Right cardiac atrium (tissue), 5 donors: ENCODE results near the gene KCNQ5. TPM values are rescaled to one million over a fixed set of nuclear protein-coding genes. Genes with fewer than 3 reads are reported as not detected.
A peak's percentile ranks its signal among the peaks of the same experiment; 100 is the strongest.

Experiments
- ATAC-seq, 2 donors: fragments of 200-7000 bp; cut with Tn5 transposase; one replicate each; pipeline versions ENCODE4 v1.8.0 to v1.9.1; 2020; ENCODE audit warnings: moderate library complexity in 2 of 2, mild to moderate bottlenecking in 1 of 2
- DNase-seq, 3 donors: peaks; one replicate each; pipeline ENCODE4 v3.0.0-alpha.2; 2020
- H3K27ac ChIP-seq: one replicate; pipeline ENCODE4 v1.5.1; 2013; ENCODE audit warnings: mild to moderate bottlenecking, low read length, control low read depth, moderate library complexity
- H3K27me3 ChIP-seq: one replicate; pipeline ENCODE4 v1.6.1; 2013; ENCODE audit not compliant: control insufficient read depth, insufficient read depth
- H3K4me1 ChIP-seq: one replicate; pipeline ENCODE4 v1.6.1; 2013; ENCODE audit warnings: low read length; ENCODE audit not compliant: control insufficient read depth, insufficient read depth
- H3K4me3 ChIP-seq: one replicate; pipeline ENCODE4 v1.5.1; 2013; ENCODE audit warnings: low read length, control low read depth
- H3K9me3 ChIP-seq: one replicate; pipeline ENCODE4 v1.6.1; 2013; ENCODE audit warnings: low read length; ENCODE audit not compliant: control insufficient read depth
- WGBS: extraction: QIAGEN DNeasy Blood & Tissue Kit; methylation state at CpG from one replicate; pipeline ENCODE4 v1.1.7; 2013; 5-methylcytosine and 5-hydroxymethylcytosine counted together
- intact Hi-C, 4 donors: fragments of 100-400 bp; cut with DNase I; formaldehyde crosslinking; loops; one replicate each; pipeline versions ENCODE4 v1.11.0 to v1.14.0; 2022 to 2023
- polyA plus RNA-seq: library from polyadenylated mRNA; stranded (reverse); fragments of 200-250 nt; gene quantifications from one replicate; pipeline ENCODE4 v1.2.3, GENCODE V29; 2013
- total RNA-seq, 4 donors: library from RNA; stranded (reverse); fragmentation: NEBNext Ultra II Directional; extraction: Animal tissue kit (Norgen Biotek cat#: 25700); gene quantifications; one replicate each; pipeline ENCODE4 v1.2.1, GENCODE V29; 2021
- donor health status: healthy with polysubstance abuse.
- donor health status: DM: no; HTN: yes; CAD: no.
- donor health status: DM: no; HTN: no; CAD: no.
- donor health status: DM: no; HTN: yes; CAD: no; lungs with severe emphysema.
- donor health status: DM: yes; HTN: yes; CAD: no.

KCNQ5 gene
- total and polyA plus RNA-seq, 5 donors, result 0.20 to 0.68 (median 0.36) TPM; not detected in 1

DNA sequence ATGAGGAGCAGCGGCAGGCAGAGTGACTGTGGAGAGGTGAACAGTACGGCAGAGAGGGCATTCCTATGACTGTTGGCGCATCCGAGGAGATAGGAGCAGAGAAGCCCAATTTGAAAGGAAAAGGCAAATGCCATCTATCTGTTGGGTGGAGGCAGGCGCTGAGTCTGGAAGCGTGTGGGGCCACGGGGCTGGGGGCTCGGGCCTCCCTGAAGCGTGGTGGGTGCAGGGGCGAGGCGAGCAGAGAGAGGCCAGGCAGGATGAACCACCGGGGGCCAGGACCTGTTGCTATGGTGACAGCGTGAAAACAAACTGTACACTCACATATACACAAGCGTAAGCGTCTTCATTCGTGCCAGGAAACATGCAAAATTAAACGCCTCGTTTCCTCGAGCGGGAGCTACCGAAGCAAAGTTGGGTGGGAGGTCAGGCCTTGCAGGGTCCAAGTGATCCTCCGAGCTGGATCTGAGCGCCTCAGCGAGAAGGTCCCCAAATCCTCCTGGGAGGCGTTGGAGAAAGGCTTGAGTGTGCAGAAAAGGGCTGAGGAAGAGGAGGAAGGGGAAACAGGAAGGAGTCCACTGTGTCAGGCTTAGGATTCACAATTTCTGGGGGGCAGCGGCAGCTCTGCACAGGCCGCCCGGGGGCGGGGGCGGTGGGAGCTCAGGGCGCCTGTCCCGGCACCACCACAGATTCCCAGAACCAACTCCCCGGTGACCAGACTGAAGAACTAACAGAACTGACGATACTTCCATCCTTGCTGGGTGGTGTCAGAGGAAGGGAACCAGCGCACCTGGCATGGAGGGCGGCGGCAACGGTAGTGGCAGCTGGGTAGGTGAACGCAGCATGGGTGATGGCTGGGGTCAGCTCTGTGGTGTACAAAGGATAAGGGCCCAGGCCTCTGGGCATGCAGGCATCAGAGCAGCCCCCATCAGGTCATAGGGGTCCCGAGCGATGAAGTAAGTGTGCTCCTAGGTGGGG lies 535.2 kb downstream of the KCNQ5 start:
- no peak overlapping the region for H3K4me3 ChIP-seq
- no peak for DNase-seq
- no peak overlapping the region for H3K27ac ChIP-seq
- 93% methylated on average over 41 of the region's 41 CpGs for WGBS
- no peaks in the 10 kb centered on the region for H3K4me1 ChIP-seq
- ATAC-seq, result no peak
- H3K9me3 ChIP-seq, result no peaks in the 10 kb centered on the region
- H3K27me3 ChIP-seq, result no peaks in the 10 kb centered on the region
- intact Hi-C loops, result no loop called here

DNA sequence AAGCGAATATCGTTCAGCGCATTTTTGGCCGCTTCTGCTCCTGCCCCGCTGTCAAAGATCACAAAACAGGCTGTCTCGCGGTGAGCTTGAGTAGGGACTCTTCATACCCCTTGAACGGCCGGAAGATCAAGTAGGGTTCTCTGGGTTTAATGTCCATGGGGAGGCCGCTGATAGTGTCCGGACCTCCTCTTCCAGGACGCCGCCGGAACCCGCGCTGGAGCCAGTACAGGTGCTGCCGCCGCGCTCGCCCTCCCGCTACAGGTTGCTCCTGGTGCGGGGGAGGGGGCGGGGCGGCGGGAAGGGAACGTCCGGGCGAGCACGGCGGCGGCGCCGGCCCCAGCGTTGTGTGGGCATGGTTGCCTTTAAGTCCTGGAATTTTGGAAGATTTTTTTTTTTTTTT lies 536.0 kb downstream of the KCNQ5 start:
- H3K4me1 ChIP-seq, result no peaks in the 10 kb centered on the region
- H3K4me3 ChIP-seq, result no peak overlapping the region
- no peak for ATAC-seq
- no peaks in the 10 kb centered on the region for H3K27me3 ChIP-seq
- peak in 1 of 3 donors; percentile 39 for DNase-seq
- intact Hi-C loops, result no loop called here
- no peak overlapping the region for H3K27ac ChIP-seq
- H3K9me3 ChIP-seq, result no peaks in the 10 kb centered on the region
- 92% methylated on average over 34 of the region's 34 CpGs for WGBS

DNA sequence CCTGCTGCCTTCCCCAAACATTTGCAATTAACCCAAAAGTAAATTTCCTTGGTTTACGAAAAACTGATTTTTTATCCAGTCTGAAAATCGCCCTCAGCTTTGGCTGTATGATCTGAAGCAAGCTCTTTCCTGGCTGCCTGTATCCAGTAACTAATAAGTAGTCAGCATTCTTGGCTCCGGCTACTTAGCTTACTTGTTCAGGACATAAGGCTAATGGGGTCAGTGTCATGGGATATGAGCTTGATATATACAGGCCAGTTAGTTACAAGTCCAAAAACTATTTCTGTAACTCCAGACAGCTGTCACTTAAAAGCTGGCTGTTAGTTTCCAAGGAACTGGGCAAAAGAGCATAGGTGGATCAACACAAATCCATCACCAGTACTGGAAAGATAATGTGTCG lies 547.2 kb downstream of the KCNQ5 start:
- no peak overlapping the region for H3K27ac ChIP-seq
- intact Hi-C loops, result no loop called here
- H3K27me3 ChIP-seq, result no peaks in the 10 kb centered on the region
- no peaks in the 10 kb centered on the region for H3K9me3 ChIP-seq
- DNase-seq (no peak), ATAC-seq (peak; percentile 77 to 87)
- H3K4me3 ChIP-seq, result no peak overlapping the region
- no peaks in the 10 kb centered on the region for H3K4me1 ChIP-seq
- WGBS, result 38% methylated on average over 4 of the region's 4 CpGs

- intact Hi-C loops, result loop anchor here in 1 of 4 donors (10.0 kb wide), 1 partner anchor 545 kb away; the partner anchor contains the start of gene KCNQ5
- 41% methylated on average over 5 of the region's 5 CpGs for WGBS
- H3K27ac ChIP-seq, result no peak overlapping the region
- no peaks in the 10 kb centered on the region for H3K9me3 ChIP-seq
- H3K27me3 ChIP-seq, result no peaks in the 10 kb centered on the region
- DNase-seq, result no peak
- H3K4me3 ChIP-seq, result no peak overlapping the region
- ATAC-seq, result no peak
- H3K4me1 ChIP-seq, result no peaks in the 10 kb centered on the region
These were observed 547.8 kb downstream of the KCNQ5 start for GRCh38 chr6:73169633-73170032.

DNA sequence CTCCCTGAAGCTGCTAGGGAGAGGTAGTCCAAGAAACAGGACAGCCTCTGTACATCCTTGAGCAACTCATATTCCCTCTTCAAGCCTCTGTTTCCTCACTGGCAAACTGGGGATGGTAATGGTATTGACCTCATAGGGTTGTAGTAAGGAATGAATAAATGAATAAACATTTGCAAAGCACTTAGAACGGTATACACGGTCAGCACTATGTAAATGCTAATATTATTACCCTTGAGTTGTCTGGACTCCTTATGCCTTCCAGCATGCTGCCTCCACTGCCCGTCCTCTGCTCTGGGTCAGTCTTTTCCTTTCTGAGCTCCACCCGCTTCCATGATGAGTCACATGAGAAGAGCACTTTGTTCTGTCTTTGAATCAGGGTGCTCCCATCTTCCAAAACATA lies 552.8 kb downstream of the KCNQ5 start:
- H3K9me3 ChIP-seq, result no peaks in the 10 kb centered on the region
- no peak overlapping the region for H3K4me3 ChIP-seq
- no peaks in the 10 kb centered on the region for H3K27me3 ChIP-seq
- H3K27ac ChIP-seq, result no peak overlapping the region
- intact Hi-C loops, result loop anchor here in 1 of 4 donors (10.0 kb wide), 1 partner anchor 550 kb away; the partner anchor contains the start of gene KCNQ5
- ATAC-seq, result no peak
- DNase-seq, result no peak
- H3K4me1 ChIP-seq, result no peaks in the 10 kb centered on the region
- WGBS, result 84% methylated on average over 4 of the region's 4 CpGs

- intact Hi-C loops, result loop anchor here in 1 of 4 donors (10.0 kb wide), 1 partner anchor 551 kb away; the partner anchor contains the start of gene KCNQ5
- 80% methylated on average over 6 of the region's 6 CpGs for WGBS
- ATAC-seq, result no peak
- no peak for DNase-seq
- Histone ChIP-seq H3K27me3 (no peaks in the 10 kb centered on the region), H3K4me1 (no peaks in the 10 kb centered on the region), H3K4me3 (no peak overlapping the region), H3K27ac (no peak overlapping the region), H3K9me3 (no peaks in the 10 kb centered on the region)
These were observed 554.2 kb downstream of the KCNQ5 start for GRCh38 chr6:73176057-73176456.

DNA sequence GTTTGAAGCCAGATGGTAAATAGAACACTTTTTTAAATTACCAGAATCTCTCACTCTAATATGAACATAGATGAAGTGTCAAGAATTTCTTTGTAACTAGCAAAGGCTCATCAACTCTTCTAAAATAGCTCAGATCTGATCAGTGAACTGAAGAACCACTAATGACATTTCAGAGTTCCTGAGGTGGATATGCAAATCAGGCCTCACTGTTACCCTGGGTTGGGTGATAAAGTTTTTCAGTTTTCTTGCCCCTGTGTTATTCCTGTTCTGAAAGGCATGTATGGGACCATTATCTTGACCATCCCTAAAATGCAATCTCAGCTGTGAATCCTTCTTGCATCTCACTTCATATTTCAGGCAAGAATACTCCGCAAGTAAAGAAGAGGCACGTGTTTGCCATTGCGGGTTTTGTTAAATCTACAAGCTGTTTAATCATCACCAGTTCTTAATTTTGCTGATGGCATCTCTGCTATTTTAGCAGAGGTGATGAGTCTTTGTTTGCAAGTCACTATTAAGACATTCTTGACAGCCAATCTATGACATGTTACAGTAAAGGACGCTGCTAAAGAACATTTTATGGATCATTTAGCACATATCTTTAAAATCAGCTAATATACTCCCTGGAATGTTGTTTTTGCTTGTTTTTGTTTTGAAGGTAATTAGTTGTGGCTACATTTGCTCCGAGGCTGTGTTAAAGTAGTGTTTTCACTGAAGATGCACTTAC lies 555.5 kb downstream of the KCNQ5 start:
- 81% methylated on average over 5 of the region's 5 CpGs for WGBS
- Histone ChIP-seq H3K27me3 (no peaks in the 10 kb centered on the region), H3K4me3 (no peak overlapping the region), H3K4me1 (no peaks in the 10 kb centered on the region), H3K27ac (no peak overlapping the region), H3K9me3 (no peaks in the 10 kb centered on the region)
- intact Hi-C loops, result loop anchor here in 1 of 4 donors (10.0 kb wide), 1 partner anchor 553 kb away; the partner anchor contains the start of gene KCNQ5
- ATAC-seq (no peak), DNase-seq (no peak)

GRCh38 chr6:73180076-73180738 lies 558.3 kb downstream of the KCNQ5 start:
- WGBS, result 69% methylated on average over 6 of the region's 6 CpGs
- Histone ChIP-seq H3K4me3 (no peak overlapping the region), H3K27me3 (no peaks in the 10 kb centered on the region), H3K9me3 (no peaks in the 10 kb centered on the region), H3K4me1 (no peaks in the 10 kb centered on the region), H3K27ac (no peak overlapping the region)
- no peak for DNase-seq
- no peak for ATAC-seq
- intact Hi-C loops, result loop anchor here in 2 of 4 donors (2.0 to 10.0 kb wide), 3 partner anchors 555 to 768 kb away; partner anchors contain the start of gene KCNQ5 (in 1 of the 2)

- Histone ChIP-seq H3K27ac (no peak overlapping the region), H3K4me3 (peak overlapping the region; percentile 39), H3K27me3 (no peaks in the 10 kb centered on the region), H3K4me1 (no peaks in the 10 kb centered on the region), H3K9me3 (no peaks in the 10 kb centered on the region)
- DNase-seq, result peak in 2 of 3 donors; percentile 55 to 64
- intact Hi-C loops, result loop anchor here in 2 of 4 donors (2.0 to 10.0 kb wide), 3 partner anchors 556 to 769 kb away; partner anchors contain the start of gene KCNQ5 (in 1 of the 2)
- whole genome bisulfite sequencing, result 13% methylated on average over 7 of the region's 7 CpGs
- ATAC-seq, result peak; percentile 84 to 88
These were observed 559.1 kb downstream of the KCNQ5 start for GRCh38 chr6:73180763-73181619.
